Fibroblast of villous mesenchyme (primary cell): ENCODE data around the gene TANGO6. TPM values are rescaled to one million over a fixed set of nuclear protein-coding genes. Genes with fewer than 3 reads are reported as not detected.
A peak's percentile ranks its signal among the peaks of the same experiment; 100 is the strongest.

ENCODE experiments used
- DNase-seq: peaks from one replicate; pipeline ENCODE4 v3.0.0-alpha.2; 2010; ENCODE audit warnings: low read depth
- H3K4me3 ChIP-seq: 2 replicates; pipeline ENCODE4 v1.5.1; 2011; ENCODE audit warnings: low read depth, mild to moderate bottlenecking, low read length
- total RNA-seq: library from RNA; depleted of rRNA; stranded (reverse); fragments of >200 nt; gene quantifications from 2 replicates; pipeline ENCODE4 v1.2.3, GENCODE V29; 2012
- TF ChIP-seq, protein P1 (sequence below): IDR thresholded peaks from 2 replicates; pipeline ENCODE4 v1.5.1; 2012; ENCODE audit warnings: low read depth, mild to moderate bottlenecking, low read length; ENCODE audit not compliant: insufficient read depth

Gene TANGO6
- total RNA-seq, 1 donor: 37.1 TPM

DNA sequence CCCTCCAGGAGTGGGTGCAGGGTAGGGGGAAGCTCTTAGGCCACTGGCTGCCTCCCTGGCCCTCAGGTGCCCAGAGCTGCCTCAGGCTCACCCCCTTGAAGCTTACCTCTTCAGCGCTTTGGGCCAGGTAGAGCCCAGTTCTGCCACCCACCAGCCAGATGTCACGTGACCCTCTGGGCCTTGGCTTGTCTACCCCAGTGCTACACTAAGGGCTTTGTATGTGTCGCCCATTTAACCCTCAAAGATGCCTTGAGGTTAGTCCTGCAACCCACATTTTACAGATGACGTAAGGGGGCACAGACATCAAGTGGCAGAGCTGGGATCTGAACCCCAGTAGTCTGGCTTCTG is 265.5 kb downstream of the TANGO6 start:
- H3K4me3 ChIP-seq: no peak overlapping the region
- DNase-seq: no peak
- TF ChIP-seq, protein P1, sequence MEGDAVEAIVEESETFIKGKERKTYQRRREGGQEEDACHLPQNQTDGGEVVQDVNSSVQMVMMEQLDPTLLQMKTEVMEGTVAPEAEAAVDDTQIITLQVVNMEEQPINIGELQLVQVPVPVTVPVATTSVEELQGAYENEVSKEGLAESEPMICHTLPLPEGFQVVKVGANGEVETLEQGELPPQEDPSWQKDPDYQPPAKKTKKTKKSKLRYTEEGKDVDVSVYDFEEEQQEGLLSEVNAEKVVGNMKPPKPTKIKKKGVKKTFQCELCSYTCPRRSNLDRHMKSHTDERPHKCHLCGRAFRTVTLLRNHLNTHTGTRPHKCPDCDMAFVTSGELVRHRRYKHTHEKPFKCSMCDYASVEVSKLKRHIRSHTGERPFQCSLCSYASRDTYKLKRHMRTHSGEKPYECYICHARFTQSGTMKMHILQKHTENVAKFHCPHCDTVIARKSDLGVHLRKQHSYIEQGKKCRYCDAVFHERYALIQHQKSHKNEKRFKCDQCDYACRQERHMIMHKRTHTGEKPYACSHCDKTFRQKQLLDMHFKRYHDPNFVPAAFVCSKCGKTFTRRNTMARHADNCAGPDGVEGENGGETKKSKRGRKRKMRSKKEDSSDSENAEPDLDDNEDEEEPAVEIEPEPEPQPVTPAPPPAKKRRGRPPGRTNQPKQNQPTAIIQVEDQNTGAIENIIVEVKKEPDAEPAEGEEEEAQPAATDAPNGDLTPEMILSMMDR: no peak

DNA sequence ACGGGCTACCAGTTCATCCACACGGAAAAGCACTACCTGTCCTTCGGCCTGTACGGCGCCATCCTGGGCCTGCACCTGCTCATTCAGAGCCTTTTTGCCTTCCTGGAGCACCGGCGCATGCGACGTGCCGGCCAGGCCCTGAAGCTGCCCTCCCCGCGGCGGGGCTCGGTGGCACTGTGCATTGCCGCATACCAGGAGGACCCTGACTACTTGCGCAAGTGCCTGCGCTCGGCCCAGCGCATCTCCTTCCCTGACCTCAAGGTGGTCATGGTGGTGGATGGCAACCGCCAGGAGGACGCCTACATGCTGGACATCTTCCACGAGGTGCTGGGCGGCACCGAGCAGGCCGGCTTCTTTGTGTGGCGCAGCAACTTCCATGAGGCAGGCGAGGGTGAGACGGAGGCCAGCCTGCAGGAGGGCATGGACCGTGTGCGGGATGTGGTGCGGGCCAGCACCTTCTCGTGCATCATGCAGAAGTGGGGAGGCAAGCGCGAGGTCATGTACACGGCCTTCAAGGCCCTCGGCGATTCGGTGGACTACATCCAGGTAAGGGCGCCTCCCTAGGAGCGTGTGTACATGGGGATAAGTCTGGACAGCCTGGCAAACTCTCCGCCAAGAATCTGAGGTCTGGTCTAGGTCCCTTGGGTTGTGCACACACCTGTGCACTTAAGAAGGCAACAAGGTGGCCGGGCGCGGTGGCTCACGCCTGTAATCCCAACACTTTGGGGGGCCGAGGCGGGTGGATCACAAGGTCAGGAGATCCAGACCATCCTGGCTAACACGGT is 266.3 kb downstream of the TANGO6 start:
- TF ChIP-seq, protein P1: no peak
- DNase-seq: no peak
- H3K4me3 ChIP-seq: no peak overlapping the region

DNA sequence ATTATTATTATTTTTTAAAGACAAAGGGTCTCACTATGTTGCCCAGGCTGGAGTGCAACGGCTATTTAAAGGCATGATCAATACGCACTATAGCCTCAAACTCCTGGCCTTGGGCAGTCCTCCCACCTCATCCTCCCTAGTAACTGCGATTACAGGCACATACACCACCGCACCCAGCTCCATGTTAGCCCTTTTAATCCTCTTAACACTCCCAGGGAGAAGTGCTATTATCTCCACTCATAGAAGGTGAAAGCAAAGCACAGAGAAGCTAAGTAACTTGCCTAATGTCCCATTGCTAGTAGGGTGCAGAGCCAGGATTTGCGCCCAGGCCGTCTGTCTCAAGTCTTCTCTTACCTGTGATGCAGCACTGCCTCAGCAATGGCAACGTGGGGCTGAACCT is 267.1 kb downstream of the TANGO6 start:
- no peak overlapping the region for H3K4me3 ChIP-seq
- TF ChIP-seq, protein P1: no peak
- DNase-seq: no peak

DNA sequence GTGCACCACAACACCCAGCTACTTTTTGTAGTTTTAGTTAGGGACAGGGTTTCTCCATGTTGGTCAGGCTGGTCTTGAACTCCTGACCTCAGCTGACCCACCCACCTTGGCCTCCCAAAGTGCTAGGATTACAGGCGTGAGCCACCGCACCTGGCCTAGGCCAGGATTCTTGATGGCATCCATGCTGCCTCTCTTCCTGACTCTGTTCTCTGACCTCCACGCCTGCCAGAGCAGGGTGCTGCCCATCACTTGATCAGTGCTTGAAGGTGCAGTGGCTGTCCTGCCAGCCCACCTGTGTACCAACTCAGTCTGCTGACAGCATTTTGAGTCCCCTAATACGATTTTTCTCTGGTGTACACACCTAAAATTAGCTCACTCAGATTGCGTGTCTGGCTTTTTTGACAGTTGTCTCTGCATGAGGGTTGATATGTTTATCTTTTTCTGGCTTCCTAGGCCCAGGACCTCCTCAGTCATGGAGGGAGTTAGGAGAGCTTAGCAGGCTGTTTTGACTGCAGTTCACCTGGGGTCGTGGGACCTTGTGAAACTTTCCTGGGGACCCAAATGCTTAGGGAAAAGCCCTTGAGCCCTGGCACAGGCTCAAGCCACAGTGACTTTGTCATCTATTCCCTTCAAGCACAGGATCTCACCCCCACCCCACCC is 268.0 kb downstream of the TANGO6 start:
- DNase-seq: no peak
- TF ChIP-seq, protein P1: no peak

DNA sequence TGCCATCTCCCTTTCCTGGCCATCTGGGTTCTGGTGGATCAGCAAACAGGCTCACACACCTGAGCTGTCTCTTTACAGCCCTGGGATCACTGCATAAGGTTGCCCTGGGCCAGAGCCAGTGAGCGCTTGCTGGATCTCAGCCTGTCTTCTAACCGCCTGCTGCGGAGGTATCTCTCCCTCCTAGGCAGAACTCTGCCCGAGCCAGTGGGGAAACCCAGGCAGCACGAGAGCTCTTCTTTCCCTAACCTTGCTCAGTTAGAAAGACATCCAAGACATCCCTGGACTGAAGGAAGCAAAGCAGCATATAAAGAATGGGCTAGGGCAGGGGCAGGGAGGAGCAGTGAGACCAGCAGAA is 268.5 kb downstream of the TANGO6 start:
- DNase-seq: no peak
- TF ChIP-seq, protein P1: no peak
- H3K4me3 ChIP-seq: no peak overlapping the region

More for the DNA sequence above, 268.0 kb downstream of the TANGO6 start:
- no peak overlapping the region for H3K4me3 ChIP-seq

DNA sequence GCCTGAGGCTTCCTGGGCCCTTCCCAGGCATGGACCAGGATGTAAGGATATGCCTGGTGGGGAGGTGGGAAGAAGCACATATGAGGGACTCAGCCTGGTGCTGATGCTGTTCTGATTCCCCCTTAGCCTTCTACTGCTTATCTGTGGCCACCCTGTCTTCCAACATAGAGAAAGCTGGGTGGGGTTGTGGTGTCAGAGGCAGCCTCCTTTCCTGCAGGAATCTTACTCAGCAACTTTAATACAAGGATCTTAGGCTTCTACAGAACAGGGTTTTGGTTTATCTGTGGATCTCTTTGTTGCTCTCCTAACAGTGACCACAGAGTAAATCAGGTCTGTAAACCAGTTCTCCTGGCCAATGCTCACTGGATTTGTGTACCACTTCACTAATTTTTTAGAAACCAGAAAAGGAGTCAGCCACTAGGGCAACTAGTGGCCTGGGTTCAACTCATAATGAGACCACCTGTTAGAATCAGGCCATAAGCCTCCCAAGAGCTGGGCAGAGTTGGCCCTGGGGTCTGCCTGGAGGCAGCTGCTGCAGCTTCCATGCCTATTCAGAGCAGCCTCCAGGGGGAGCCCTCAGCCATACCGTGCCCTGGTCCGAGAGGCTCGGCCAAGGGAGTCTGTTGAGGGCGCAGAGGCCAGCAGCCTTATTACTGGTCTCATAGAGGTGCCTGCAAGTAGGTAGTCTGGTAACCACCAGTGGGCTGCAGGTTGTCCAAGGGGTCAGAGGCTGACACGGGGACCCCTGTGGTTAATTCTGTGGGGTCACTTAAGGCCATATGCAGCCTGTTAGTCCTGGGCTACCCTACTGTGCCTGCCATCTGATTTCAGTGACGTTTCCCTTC is 269.2 kb downstream of the TANGO6 start:
- TF ChIP-seq, protein P1: peak; percentile 90
- DNase-seq: peak; percentile 53
- no peak overlapping the region for H3K4me3 ChIP-seq
